HG02642 (cell line): ENCODE results near the gene IL12RB2.
"Not testable (repeated sequence)": the region's sequence is repeated elsewhere in the genome, so short reads cannot be mapped to it uniquely, and the experiment has no call there.

Source experiments
- ATAC-seq: cut with Tn5 transposase; IDR thresholded peaks from one replicate; pipeline ENCODE4 v1.9.1; 2021; ENCODE audit warnings: mild to moderate bottlenecking; ENCODE audit not compliant: unreplicated experiment, poor library complexity

IL12RB2 gene

DNA sequence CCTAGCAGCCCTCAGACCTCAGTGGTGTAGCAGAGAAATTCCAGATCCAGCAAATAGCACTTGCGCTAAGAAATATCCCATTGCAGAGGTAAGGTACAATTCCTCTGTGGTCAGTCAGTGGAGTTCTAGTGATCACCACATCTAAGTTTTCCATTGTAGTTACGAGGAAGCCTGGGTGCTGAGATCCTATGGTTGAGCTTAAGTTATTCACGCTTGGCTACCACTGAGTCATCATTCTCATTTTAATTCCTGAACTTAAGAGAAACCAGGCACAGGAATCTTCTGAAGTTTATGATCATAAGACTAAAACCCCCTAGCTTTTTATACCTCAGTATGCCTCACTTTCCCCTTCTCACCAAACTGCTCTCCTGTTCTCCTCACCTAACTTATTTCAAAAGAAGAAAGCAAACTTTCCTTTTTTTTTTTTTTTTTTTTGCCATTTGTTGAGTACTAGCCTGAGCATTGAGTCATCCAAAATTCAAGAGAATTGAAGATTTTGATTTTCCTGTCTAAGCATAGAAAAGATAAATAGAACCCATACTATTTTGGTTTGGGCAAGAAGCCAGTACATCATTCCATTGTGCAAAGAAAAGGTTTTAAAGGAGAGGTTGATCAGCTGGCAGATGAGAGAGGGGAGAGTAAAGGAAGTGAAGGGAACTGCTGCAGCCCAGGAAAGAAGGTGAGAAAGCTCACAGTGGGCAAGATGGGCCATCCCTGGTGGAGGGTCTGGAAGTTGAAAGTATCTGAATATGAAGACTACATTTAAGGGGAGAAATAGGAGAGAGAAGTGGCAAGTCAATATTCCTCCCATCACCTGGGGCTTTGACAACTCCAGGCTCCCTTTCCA lies 82.6 kb downstream of the IL12RB2 start:
- ATAC-seq, result no peak

DNA sequence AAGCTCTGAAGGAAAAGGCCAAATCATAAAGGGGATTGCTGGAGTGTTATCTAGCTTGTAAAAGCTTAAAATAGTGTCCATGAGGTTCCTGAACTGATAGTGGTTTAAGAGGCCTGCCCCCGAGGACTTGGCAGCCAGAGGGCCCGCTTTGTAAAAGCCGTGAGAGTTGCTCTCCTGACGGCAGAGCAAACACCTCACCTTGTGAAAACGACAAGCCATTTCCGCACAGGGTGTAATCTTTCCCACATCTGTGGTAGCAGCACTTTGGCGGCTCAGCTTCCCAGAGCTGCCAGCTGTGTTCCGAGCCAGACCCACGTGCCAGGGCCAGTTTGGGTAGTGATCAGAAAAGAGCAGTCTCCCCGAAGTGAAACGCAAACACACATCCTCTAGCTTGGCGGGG lies 85.6 kb downstream of the IL12RB2 start:
- ATAC-seq, result no peak

DNA sequence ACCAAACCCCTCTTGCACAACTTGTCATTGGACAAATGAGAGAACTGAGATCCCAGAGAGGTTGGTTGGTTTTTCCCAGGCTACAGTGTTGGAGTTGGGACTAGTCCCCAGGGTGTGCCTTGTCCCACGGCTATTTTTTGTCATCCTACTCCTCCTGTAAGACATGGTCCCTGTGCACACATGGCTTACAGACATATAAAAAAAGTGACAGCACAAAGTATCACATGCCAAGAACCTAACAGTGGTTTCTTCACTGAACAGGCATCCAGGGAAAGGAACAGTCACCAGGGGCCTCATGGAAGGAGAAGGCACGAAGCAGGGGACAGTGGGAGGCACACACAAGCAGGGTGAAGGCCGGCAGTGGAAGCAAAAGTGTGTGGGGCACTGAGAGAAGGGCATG lies 86.1 kb downstream of the IL12RB2 start:
- ATAC-seq, result no peak

DNA sequence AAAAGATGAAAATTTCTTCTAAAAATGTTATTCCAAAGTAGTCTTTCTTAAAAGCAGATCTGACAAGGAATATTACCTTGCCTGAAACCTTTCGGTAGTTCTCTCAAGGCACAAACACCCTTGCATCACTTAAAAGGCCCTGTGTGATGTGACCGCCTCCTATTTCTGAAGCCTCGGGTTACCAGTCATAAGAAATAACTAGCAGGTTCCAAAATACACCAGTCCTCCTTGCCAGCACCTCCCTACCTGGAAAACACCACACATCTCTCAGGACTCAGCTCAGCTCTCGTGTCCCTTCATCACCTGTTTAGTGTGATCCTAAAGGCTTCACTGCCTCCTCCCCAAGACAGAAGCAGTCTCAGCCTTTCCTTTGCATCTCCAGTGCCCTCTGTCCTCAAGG lies 86.9 kb downstream of the IL12RB2 start:
- ATAC-seq, result no peak

DNA sequence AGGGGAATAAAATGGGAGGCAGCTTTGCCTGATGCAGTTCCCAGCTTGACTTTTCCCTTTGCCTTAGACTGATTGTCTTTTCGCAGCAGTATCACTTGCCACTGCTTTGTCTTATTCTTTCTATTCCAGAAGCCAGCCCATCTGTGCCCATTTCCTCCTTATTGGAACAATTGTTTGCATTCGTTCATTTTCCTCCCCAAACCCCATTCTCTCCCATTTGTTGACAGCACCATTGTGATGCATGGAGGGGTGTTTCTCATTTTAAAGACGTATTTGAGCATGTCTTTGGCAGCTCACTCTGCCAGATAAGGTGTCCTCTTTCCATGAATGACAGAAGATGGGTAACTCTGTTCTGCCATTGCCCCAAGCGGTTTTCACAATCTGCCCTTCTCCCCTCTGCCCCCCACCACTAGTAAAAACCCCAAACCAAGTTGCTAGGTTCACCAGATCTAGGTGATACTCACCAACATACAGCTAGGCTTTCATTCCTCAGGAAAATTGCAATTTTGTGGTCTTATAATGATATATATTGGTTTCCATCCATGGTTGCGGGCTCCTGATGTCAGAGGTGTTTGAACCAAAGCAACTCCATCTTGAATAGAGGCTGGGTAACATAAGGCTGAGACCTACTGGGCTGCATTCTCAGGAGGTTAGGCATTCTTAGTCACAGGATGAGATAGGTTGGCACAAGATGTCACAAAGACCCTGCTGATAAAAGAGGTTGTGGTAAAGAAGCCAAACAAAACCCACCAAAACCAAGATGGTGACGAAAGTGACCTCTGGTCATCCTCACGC lies 91.7 kb downstream of the IL12RB2 start:
- no peak for ATAC-seq

DNA sequence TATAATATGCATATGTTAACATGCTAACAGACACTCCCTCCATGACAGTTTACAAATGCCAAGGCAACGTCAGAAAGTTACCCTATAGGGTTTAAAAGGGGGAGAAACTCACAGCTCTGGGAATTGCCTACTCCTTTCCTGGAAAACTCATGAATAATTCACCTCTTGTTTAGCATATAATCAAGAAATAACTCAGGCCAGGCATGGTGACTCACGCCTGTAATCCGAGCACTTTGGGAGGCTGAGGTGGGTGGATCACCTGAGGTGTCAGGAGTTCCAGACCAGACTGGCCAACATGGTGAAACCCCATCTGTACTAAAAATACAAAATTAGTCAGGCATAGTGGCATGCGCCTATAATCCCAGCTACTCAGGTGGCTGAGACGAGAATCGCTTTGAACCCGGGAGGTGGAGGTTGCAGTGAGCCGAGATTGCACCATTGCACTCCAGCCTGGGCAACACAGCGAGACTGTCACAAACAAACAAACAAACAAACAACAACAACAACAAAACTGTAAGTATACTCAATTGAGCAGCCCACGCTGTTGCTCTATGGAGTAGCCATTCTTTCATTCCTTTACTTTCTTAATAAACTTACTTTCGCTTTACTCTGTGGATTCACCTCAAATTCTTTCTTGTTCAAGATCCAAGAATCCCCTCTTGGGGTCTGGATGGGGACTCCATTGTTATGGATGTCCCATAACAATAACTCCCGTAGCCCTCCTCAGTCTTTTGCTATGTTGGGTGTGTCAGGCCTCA lies 92.5 kb downstream of the IL12RB2 start:
- ATAC-seq, result not testable (repeated sequence)

DNA sequence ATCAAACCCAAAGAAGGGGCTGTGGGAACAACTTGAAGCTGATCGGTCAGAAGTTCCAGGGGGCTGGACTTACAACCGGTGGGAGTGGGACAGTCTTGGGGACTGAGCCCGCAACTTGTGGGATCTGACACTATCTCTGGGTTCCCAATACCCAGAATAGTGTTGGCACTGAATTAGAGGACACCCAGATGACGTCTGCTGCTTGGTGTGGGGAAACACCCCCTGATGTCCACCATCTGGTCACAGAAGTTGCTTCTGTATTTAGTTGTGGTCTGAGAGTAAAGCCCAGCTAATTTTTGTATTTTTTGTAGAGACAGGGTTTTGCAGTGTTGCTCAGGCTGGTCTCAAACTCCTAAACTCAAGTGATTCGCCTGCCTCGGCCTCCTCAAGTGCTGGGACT lies 93.8 kb downstream of the IL12RB2 start:
- no peak for ATAC-seq

DNA sequence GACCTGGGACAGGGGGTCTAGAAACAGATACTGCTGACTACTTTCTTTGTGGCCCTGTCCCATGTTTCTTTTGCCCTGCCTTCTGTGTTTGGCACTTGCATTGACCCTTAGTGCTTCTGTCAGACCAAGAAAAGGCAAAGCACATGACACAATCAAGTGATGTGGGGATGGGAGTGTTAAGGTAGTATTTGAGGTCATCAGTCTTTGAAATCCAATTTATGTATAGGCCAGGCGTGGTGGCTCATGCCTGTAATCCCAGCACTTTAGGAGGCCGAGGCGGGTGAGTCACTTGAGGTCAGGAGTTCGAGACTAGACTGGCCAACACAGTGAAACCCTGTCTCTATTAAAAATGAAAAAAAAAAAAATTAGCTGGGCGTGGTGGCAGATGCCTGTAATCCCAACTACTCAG lies 96.5 kb downstream of the IL12RB2 start:
- no peak for ATAC-seq

DNA sequence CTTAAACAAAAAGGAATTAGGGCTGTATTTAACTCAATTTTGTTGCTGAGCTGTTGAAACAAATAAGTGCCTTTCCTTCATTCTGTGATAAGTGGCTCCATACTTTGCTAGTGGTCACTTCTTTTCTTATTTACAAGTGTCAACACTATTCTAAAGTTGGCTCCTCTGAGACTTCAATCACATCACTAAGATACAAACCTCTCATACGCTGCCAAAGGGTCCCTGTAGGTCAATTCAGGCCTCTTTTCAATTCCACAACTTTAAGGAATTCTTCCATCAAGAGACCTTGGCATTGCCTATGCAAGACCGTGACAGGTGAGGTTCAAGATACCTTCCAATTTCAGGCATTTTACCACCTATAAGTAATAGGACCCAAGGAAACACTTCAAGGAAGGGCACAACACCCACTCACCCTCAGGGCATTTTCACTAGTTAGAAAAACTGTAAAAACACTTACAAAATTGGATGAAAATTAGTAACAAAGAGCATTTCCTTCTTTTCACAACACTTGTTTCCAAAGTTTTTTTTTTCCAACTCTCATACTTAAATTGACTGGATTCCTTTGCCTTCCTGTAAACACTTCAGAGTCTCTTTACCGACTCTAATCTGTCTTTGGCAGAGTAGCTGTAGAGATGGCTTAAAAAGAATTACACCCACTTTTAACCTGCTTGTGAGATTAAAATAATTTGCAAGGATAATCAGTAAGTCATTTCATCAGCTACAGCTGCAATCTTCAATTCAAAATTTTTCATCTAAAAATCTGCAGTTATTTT lies 98.0 kb downstream of the IL12RB2 start:
- no peak for ATAC-seq

DNA sequence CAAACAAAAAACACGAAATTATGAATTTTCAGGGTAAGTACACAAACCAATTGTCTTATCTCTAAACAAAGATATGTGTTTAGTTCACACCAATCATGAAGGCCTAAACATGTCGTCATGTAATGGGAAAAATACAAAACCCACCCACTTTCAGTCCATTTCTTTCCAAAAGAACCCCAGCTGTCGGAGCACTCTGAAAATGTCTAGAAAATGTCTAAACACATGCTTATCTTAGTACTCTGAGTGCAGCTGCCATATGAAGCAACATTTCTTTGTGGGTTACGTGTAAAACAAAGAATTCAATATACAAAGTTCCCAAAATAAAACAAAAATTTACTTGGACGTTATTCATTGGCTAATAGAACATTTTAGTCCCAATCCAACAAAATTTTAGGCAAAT lies 99.8 kb downstream of the IL12RB2 start:
- ATAC-seq, result no peak

DNA sequence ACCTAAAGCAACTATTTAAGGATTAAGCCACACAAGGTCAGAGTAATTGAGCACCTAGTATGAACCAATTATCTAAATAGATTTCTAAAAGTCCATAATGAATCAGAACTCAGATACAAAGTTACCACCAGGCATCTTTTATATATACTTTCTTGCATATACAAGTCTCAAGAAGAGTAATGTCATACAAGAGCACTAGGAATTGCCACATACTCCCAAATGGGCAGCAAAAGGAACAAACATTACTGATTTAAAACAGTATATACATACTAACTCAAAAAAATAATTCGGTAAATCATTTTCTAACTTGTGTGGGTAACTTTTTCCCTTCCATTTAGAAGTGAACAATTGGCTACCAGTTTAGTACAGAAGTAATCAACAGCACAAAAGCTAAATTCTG lies 100.5 kb downstream of the IL12RB2 start:
- no peak for ATAC-seq

DNA sequence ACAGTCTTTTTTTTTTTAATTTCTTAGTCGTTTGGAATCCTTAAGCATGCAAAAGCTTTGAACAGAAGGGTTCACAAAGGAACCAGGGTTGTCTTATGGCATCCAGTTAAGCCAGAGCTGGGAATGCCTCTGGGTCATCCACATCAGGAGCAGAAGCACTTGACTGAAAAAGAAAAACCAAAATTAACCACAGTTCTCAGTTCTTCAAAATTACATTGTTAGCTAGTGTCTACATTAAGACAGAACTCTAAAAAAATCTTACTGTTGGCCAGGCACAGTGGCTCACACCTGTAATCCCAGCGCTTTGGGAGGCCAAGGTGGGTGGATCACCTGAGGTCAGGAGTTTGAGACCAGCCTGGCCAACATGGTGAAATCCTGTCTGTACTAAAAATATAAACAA lies 105.4 kb downstream of the IL12RB2 start:
- not testable (repeated sequence) for ATAC-seq

DNA sequence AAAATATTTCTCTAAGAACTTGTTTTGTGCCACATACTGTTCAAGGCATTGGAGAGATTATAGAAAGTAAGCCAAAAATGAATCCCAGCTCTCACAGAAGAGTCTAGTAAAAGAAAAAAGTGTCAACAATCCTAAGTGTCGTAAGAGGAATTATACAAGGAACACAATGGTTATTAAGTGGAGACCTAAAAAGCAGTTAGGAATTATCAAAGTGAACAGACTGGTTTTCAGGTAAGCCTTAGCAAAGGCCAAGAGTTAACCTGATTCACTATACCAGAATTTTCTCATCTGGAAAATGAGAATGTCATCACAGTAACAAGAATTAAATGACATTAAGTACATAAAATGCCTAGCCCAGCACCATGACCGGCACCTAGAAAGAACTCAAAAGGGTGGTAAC lies 106.9 kb downstream of the IL12RB2 start:
- ATAC-seq, result no peak

DNA sequence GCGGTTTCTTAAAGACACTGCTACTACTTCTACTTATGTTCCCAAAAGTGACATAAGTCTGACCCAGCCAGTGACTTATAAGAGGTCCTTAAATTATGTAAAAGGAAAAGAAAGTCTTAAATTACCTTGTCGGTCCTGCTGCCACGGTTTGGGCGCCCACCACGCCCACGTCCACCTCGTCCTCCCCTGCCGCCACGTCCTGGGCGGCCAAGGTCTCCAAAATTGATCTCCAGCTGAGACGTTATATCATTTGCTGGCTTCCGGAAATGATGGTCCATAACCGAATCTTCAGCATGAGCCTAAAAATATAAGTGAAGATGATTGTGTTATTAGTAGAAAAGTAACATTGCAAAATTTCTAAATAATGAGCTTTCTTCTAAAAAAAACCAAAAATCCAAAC lies 107.4 kb downstream of the IL12RB2 start:
- no peak for ATAC-seq

DNA sequence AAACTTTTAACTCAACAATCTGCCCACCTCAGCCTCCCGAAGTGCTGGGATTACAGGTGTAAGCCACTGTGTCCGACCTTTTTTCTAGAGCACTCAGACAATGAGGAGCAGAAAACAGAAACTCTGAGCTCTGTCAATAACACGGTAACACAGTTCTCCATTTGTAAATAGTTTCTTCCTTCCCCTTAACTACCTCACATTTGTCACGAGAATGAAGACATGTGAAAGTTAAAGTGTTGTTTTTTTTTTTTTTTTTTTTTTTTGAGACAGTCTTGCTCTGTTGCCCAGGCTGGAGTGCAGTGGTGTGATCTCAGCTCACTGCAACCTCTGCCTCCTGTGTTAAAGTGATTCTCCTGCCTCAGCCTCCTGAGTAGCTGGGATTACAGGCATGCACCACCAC lies 110.1 kb downstream of the IL12RB2 start:
- ATAC-seq, result not testable (repeated sequence)

DNA sequence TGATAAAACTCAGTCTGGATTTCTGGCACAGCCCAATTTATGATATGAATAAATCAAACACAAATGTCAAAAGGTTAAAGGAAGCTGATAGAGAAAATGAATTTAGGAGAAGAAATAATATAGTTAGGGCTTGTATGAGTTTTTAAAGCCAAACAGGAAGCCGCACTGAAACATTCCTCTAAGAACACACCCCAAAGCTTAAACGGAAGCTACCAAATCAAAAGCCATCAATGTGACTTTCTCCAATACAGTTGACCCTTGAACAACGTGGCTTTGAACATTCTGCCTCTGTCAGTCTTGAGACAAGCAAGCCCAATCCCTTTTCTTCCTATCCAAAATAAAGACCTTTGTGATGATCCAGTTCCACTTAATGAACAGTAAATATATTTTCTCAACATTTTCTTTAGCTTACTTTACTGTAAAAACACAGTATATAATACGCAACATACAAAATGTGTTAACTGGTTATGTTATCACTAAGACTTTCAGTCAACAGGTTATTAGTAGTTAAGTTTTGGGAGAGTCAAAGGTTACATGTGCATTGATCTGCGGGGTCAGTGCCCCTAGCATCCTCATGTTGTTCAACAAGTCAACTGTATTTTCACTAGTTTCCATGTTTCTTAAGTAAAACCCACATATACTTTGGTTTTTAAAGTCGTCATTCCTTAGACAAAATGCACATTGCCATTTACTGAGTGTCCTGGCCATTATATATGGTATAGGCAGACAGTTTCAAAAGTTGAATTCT lies 111.3 kb downstream of the IL12RB2 start:
- no peak for ATAC-seq

DNA sequence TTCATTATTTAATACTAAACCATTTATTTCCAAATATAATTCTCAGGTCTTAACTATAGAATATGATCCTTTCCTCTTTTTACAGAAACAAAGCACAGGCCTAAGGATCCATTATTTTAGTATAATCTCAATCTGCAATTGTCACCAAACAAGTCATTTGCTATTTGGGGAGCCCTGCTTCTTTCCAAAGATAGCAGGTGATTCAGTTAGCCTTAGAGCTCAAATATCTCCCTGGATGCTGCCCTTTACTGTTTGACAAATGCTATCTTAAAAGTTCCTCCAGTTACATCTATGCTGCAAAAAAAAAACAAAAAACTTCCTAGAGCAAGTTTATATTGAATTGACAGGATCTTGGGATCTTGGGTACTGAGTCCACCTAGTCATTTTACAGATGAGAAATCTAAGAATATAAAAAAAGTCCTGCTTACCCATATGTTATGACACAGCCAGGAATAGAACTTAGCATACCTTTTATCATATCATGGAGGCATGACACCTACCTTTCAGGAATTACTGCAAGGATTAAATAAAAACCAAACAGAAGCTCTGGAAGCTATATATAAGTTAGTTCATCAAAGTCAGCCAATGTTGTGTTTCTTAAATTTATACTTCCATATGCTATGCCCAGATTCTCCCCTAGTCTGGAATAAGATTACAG lies 113.3 kb downstream of the IL12RB2 start:
- no peak for ATAC-seq

DNA sequence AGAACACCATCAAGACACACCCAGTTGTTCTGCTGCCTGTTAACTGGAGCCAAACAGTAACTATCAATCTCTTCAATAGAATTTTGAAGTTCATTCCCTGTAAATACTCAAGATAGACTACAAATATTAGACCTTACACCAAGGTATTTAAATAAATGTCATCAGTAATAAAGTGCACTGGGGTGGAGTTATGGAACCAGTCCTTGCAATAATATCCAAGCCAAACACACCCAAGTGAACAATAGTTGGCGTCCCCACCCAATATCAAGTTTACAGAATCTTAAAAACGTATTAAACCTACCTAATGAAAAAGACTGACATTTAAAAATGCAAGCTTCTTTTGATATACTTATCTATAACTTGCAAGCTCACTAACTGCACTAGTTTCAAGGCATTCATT lies 119.8 kb downstream of the IL12RB2 start:
- ATAC-seq, result no peak

DNA sequence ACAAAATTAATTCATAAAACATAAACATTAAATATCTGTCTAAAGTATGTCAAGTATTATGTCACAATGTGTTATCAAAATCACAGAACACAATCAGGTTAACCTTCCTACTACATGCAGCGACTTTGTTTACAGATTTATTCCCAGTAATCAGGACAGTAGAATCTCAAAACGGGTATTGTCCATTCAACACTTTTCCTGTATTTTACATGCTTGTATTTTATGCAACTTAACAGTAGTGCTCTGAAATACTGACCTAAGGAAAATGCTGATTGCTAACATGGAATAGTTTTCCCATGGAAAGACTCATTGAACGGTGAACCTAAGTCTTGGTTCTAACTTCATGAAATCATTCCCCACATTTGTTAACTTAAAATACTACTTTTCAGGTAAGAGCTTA lies 120.3 kb downstream of the IL12RB2 start:
- no peak for ATAC-seq
